Stimulated activated CD4-positive, alpha-beta T cell treated with anti-CD3 and anti-CD28 coated beads, Interleukin-1b, Interleukin-23, amount 100 ng/mL, for 24 hours (primary cell): ENCODE data around the gene VPS37D.
A peak's percentile ranks its signal among the peaks of the same experiment; 100 is the strongest.
"Not testable (repeated sequence)": the region's sequence is repeated elsewhere in the genome, so short reads cannot be mapped to it uniquely, and the experiment has no call there.

Source experiments
- DNase-seq, 4 experiments: peaks; one replicate each; pipeline ENCODE4 v3.0.0-alpha.2; 2020; ENCODE audit warnings: low read depth in 4 of 4, low spot score in 1 of 4

VPS37D gene

GRCh38 chr7:73667344-73668102, at the start of gene VPS37D:
TSS of gene VPS37D (plus strand) at chr7:73667831. CDS start at chr7:73667959, 128 bp downstream.
- DNase-seq: peak; percentile 86 to 93 (median 88)

- no peak for DNase-seq
These were observed 49.1 kb upstream of the VPS37D start for GRCh38 chr7:73618538-73618937.

- DNase-seq: not testable (repeated sequence)
These were observed 48.2 kb upstream of the VPS37D start for GRCh38 chr7:73619394-73619793.

- no peak for DNase-seq
These were observed 46.2 kb upstream of the VPS37D start for GRCh38 chr7:73621168-73622063.

GRCh38 chr7:73622527-73622908, 45.1 kb upstream of the VPS37D start:
- no peak for DNase-seq

- no peak for DNase-seq
These were observed 44.5 kb upstream of the VPS37D start for GRCh38 chr7:73622909-73623797.

- peak; percentile 33 to 61 (median 46) for DNase-seq
These were observed 43.6 kb upstream of the VPS37D start, which contains the start of gene MLXIPL for GRCh38 chr7:73623798-73624668. TSS of gene MLXIPL (minus strand) at chr7:73624522. CDS start at chr7:73624492, 30 bp downstream.

- no peak for DNase-seq
These were observed 43.0 kb upstream of the VPS37D start for GRCh38 chr7:73624669-73625001.

GRCh38 chr7:73625276-73625675, 42.4 kb upstream of the VPS37D start:
- no peak for DNase-seq

- no peak for DNase-seq
These were observed 40.8 kb upstream of the VPS37D start for GRCh38 chr7:73626814-73627213.

GRCh38 chr7:73628504-73628903, 39.1 kb upstream of the VPS37D start:
- DNase-seq: no peak

GRCh38 chr7:73631558-73631957, 36.1 kb upstream of the VPS37D start:
- no peak for DNase-seq

- no peak for DNase-seq
These were observed 34.3 kb upstream of the VPS37D start for GRCh38 chr7:73633323-73633722.

GRCh38 chr7:73633844-73634243, 33.8 kb upstream of the VPS37D start:
- DNase-seq: no peak

- no peak for DNase-seq
These were observed 32.0 kb upstream of the VPS37D start for GRCh38 chr7:73635428-73636200.

- no peak for DNase-seq
These were observed 28.7 kb upstream of the VPS37D start for GRCh38 chr7:73638911-73639310.

- DNase-seq: no peak
These were observed 24.8 kb upstream of the VPS37D start for GRCh38 chr7:73642834-73643233.

GRCh38 chr7:73644688-73645286, 22.8 kb upstream of the VPS37D start:
- DNase-seq: no peak

GRCh38 chr7:73645643-73646174, 21.9 kb upstream of the VPS37D start:
- DNase-seq: no peak
